Measurements from ENCODE around the gene PDXDC1. TPM values are rescaled to one million over a fixed set of nuclear protein-coding genes. Genes with fewer than 3 reads are reported as not detected.
"Not testable (repeated sequence)": the region's sequence is repeated elsewhere in the genome, so short reads cannot be mapped to it uniquely, and the experiment has no call there.

The PDXDC1 gene
- total RNA-seq, 1 experiment from 2014 or later = 58.4 TPM

DNA sequence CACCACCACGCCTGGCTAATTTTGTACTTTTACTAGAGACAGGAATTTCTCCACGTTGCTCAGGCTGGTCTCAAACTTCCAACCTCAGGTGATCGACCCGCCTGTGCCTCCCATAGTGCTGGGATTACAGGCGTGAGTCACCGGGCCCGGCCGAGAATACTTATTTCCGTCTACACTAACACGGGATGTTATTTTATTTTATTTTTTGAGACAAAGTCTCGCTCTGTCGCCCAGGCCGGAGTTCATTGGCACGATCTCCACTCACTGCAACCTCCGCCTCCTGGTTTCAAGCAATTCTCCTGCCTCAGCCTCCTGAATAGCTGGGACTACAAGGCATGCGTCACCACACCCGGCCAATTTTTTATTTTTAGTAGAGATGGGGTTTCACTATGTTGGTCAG is 9.5 kb upstream of the PDXDC1 start:
- no peaks in the 10 kb centered on the region for H3K9me2 ChIP-seq (replicated peaks; ENCODE audit: insufficient read depth, low read length)
- no peaks in the 10 kb centered on the region for H3K9me3 ChIP-seq (ENCODE audit: low read length)

DNA sequence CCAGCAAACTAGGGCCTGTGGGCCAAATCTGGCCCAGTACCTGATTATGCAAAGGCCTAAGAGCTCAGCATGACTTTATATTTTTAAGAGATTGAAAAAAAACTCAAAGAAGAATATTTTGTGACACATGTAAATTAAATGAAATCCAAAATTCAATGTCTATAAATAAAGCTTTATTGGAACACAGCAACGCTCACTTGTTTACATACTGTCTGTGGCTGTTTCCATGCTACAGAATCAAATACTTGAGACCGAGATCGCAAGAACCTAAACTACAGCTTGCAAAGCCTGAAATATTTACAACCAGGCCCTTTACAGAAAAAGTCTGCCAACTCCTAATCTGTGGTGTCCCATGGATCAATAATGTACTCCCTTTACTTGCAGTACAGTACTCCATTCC is 5.0 kb upstream of the PDXDC1 start:
- H3K9me3 ChIP-seq (ENCODE audit: low read length); H3K9me2 ChIP-seq (replicated peaks; ENCODE audit: insufficient read depth, low read length); H3K27ac ChIP-seq (ENCODE audit: low read length); H4K20me1 ChIP-seq (ENCODE audit: insufficient read depth, low read depth, low read length); DNase-seq; H3K27me3 ChIP-seq (ENCODE audit: low read length); H3K79me2 ChIP-seq (ENCODE audit: low read length); H3K9ac ChIP-seq (ENCODE audit: low read length); H3K4me3 ChIP-seq (ENCODE audit: low read length); H3K36me3 ChIP-seq (ENCODE audit: insufficient read depth, low read length); H2AFZ ChIP-seq (ENCODE audit: low read length); H3K4me1 ChIP-seq (ENCODE audit: low read length); H3K4me2 ChIP-seq (ENCODE audit: low read depth, low read length, poor library complexity, severe bottlenecking): not testable (repeated sequence)

More for the DNA sequence above, 9.5 kb upstream of the PDXDC1 start:
- Histone ChIP-seq H3K27me3 (ENCODE audit: low read length) (0 out of 2 replicates have a peak, but pooled peaks cover 3% of the 10 kb centered on the region), H3K4me3 (ENCODE audit: low read length) (no peak overlapping the region), H3K9ac (ENCODE audit: low read length) (no peak overlapping the region), H3K36me3 (ENCODE audit: insufficient read depth, low read length) (no peaks in the 10 kb centered on the region), H3K4me2 (ENCODE audit: low read depth, low read length, poor library complexity, severe bottlenecking) (no peak overlapping the region), H4K20me1 (ENCODE audit: insufficient read depth, low read depth, low read length) (no peaks in the 10 kb centered on the region), H3K27ac (ENCODE audit: low read length) (no peak overlapping the region), H3K79me2 (ENCODE audit: low read length) (no peaks in the 10 kb centered on the region), H3K4me1 (ENCODE audit: low read length) (no peaks in the 10 kb centered on the region), H2AFZ (ENCODE audit: low read length) (no peak overlapping the region)
- no peak for DNase-seq

DNA sequence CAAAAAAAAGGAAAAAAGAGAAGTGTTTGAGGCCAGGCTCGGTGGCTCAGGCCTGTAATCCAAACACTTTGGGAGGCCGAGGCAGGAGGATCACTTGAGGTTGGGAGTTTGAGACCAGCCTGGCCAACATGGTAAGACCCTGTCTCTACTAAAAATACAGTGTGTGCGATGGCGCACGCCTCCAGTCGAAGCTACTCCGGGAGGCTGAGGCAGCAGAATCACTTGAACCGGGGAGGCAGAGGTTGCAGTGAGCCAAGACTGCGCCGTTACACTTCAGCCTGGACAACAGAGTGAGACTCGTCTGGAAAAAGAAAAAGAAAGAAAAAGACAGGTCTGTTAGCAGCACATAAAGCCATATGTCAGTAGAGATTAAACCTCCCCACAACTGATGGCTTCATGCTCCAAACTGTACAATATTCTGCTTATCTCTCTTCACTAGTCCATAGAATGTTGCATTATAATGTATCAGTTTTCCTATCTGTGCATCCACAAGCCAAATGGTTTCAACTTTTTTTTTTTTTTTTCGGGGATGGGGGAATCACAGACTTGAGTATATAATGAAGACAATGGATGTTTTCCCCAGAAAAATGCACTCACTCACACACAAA is 3.1 kb upstream of the PDXDC1 start:
- H3K4me1 ChIP-seq (ENCODE audit: low read length) = peaks cover 12% of the 10 kb centered on the region
- not testable (repeated sequence) for H2AFZ ChIP-seq (ENCODE audit: low read length); H3K4me2 ChIP-seq (ENCODE audit: low read depth, low read length, poor library complexity, severe bottlenecking); H3K36me3 ChIP-seq (ENCODE audit: insufficient read depth, low read length); DNase-seq; H3K9ac ChIP-seq (ENCODE audit: low read length); H3K27me3 ChIP-seq (ENCODE audit: low read length); H3K4me3 ChIP-seq (ENCODE audit: low read length); H3K9me3 ChIP-seq (ENCODE audit: low read length); H3K27ac ChIP-seq (ENCODE audit: low read length); H3K9me2 ChIP-seq (replicated peaks; ENCODE audit: insufficient read depth, low read length); H4K20me1 ChIP-seq (ENCODE audit: insufficient read depth, low read depth, low read length)
- H3K79me2 ChIP-seq (ENCODE audit: low read length) = peaks cover 18% of the 10 kb centered on the region

DNA sequence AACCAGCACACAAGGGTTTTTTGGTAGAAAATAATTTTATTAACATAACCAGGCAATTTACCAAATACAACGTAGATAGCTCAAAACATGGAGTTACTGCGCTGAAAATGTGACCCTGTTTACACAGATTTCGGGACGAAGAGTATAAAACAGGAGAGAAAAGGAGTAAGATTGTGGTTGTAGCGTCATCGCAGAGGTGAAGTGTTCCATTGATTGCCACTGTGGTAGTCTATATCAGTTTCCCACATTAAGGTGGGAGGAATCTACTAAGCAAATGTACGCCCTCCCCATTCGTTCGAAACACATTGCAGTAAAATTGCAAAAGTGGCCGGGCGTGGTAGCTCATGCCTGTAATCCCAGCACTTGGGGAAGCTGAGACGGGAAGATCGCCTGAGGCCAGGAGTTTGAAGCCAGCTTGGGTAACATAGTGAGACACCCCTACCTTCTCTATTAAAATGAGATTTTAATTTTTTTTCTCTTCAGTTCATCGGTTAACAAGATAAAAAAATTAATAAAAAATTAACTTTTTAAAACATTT is 972 bp upstream of the PDXDC1 start:
- not testable (repeated sequence) for H2AFZ ChIP-seq (ENCODE audit: low read length); H3K27ac ChIP-seq (ENCODE audit: low read length)

DNA sequence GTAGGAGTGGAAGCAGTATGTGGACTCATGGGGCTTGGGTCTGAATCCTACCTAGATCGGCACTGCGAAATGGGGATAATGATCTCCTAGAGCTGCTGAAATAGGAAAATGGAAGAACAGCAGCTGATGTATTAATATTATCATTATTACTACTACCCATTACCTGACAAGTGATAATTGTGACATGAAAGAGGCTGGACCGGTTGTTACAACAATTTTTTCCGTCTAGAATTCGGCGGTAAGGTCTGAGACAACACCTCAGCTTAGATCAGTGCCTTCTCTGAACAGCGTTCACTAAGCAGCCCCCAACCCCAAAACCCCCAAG is 533 bp upstream of the PDXDC1 start:
- H3K9me2 ChIP-seq (replicated peaks; ENCODE audit: insufficient read depth, low read length); H3K36me3 ChIP-seq (ENCODE audit: insufficient read depth, low read length); H3K27me3 ChIP-seq (ENCODE audit: low read length); H3K27ac ChIP-seq (ENCODE audit: low read length); H4K20me1 ChIP-seq (ENCODE audit: insufficient read depth, low read depth, low read length); DNase-seq; H3K9me3 ChIP-seq (ENCODE audit: low read length): not testable (repeated sequence)
- H3K79me2 ChIP-seq (ENCODE audit: low read length) = peaks cover 41% of the 10 kb centered on the region
- H3K9ac ChIP-seq (ENCODE audit: low read length) = peak overlapping the region; percentile 86
- peak overlapping the region; percentile 68 for H3K4me2 ChIP-seq (ENCODE audit: low read depth, low read length, poor library complexity, severe bottlenecking)
- H3K4me1 ChIP-seq (ENCODE audit: low read length) = peaks cover 38% of the 10 kb centered on the region
- H3K4me3 ChIP-seq (ENCODE audit: low read length) = peak overlapping the region; percentile 86
- peak overlapping the region; percentile 44 for H2AFZ ChIP-seq (ENCODE audit: low read length)

More for the DNA sequence above, 972 bp upstream of the PDXDC1 start:
- peaks cover 36% of the 10 kb centered on the region for H3K79me2 ChIP-seq (ENCODE audit: low read length)
- not testable (repeated sequence) for H3K9me2 ChIP-seq (replicated peaks; ENCODE audit: insufficient read depth, low read length); H3K9me3 ChIP-seq (ENCODE audit: low read length); H3K36me3 ChIP-seq (ENCODE audit: insufficient read depth, low read length); H4K20me1 ChIP-seq (ENCODE audit: insufficient read depth, low read depth, low read length); H3K27me3 ChIP-seq (ENCODE audit: low read length); DNase-seq
- H3K4me3 ChIP-seq (ENCODE audit: low read length) = peak overlapping the region; percentile 86
- peak overlapping the region; percentile 86 for H3K9ac ChIP-seq (ENCODE audit: low read length)
- H3K4me1 ChIP-seq (ENCODE audit: low read length) = peaks cover 33% of the 10 kb centered on the region
- H3K4me2 ChIP-seq (ENCODE audit: low read depth, low read length, poor library complexity, severe bottlenecking) = peak overlapping the region; percentile 68

DNA sequence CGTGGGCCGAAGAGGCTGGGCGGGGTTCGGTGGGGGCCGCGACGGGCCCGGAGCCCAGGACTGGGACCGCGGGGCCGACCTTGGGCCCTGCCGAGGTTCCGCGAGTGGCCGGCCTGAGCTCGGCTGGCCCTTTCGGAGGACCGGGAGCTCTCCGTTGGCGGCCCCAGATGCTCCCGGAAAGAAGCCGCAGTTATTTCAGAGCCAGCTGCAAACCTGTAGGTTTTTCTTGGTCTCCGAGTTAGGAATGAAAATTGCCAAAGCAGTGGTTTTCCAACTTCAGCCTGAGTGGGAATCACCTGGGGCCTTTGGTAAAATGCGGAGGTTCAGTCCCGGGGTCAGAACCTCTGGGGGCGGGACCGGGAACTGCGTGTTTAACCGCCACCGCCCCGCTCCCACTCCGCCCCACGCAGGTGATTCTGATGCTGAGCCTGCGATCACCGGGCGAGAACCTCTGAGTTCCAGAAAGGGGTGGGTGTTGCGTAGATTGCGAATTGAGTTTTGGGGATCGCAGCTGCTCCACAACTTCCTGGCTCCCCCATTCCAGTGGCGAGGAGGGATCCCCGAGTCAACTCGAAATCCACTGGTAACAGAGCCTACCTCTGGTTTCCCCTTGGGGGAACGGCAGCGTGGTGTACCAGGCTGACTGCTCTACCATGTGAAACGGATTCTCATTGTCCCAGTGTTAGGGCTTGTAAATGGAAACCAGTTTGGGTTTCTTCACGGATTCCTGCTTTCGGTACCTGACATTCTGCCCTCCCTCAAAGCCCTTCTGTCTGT is 780 bp downstream of the PDXDC1 start:
- H3K27me3 ChIP-seq (ENCODE audit: low read length); H4K20me1 ChIP-seq (ENCODE audit: insufficient read depth, low read depth, low read length); H3K9me3 ChIP-seq (ENCODE audit: low read length); H3K9me2 ChIP-seq (replicated peaks; ENCODE audit: insufficient read depth, low read length); H2AFZ ChIP-seq (ENCODE audit: low read length); H3K36me3 ChIP-seq (ENCODE audit: insufficient read depth, low read length): not testable (repeated sequence)
- Histone ChIP-seq H3K4me2 (ENCODE audit: low read depth, low read length, poor library complexity, severe bottlenecking) (peak overlapping the region; percentile 68), H3K9ac (ENCODE audit: low read length) (peak overlapping the region; percentile 86), H3K79me2 (ENCODE audit: low read length) (peaks cover 54% of the 10 kb centered on the region), H3K27ac (ENCODE audit: low read length) (peak overlapping the region; percentile 82), H3K4me3 (ENCODE audit: low read length) (peak overlapping the region; percentile 86), H3K4me1 (ENCODE audit: low read length) (peaks cover 48% of the 10 kb centered on the region)
- DNase-seq = peak; percentile 72

DNA sequence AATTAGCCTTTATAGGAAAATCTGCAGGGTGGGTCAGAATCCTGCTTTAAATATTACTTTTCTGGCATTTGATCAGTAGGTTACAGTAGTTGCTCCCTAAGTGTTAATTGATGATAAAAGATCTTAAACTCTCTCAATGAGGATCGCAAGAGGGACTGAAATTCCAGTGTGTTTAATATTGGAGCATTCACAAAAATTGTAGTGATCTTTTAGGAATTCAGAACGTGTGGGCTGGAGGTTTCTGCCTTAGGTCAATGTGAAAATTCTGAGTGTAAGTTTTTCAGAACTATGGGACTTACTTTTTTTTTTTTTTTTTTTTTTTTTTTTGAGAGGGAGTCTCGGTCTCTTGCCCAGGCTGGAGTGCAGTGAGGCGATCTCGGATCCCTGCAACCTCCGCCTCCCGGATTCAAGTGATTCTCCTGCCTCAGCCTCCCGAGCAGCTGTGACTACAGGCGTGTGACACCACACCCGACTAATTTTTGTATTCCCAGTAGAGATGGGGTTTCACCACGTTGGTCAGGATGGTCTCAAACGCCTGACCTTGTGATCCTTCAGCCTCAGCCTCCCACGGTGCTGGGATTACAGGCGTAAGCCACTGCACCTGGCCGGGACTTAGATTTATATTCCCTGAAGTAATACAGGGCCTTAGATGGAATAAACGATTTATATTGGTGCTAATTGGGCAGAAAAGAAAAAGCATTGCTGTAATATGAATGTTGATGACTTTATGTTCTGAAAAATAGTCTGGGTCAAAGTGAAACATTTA is 2.3 kb downstream of the PDXDC1 start:
- H3K9me3 ChIP-seq (ENCODE audit: low read length); H3K9me2 ChIP-seq (replicated peaks; ENCODE audit: insufficient read depth, low read length); H3K36me3 ChIP-seq (ENCODE audit: insufficient read depth, low read length); H2AFZ ChIP-seq (ENCODE audit: low read length); H3K27me3 ChIP-seq (ENCODE audit: low read length); H4K20me1 ChIP-seq (ENCODE audit: insufficient read depth, low read depth, low read length): not testable (repeated sequence)
- Histone ChIP-seq H3K4me3 (ENCODE audit: low read length) (peak overlapping the region; percentile 86), H3K4me2 (ENCODE audit: low read depth, low read length, poor library complexity, severe bottlenecking) (peak overlapping the region; percentile 68), H3K4me1 (ENCODE audit: low read length) (peaks cover 63% of the 10 kb centered on the region), H3K27ac (ENCODE audit: low read length) (peak overlapping the region; percentile 82), H3K9ac (ENCODE audit: low read length) (peak overlapping the region; percentile 86), H3K79me2 (ENCODE audit: low read length) (peaks cover 69% of the 10 kb centered on the region)
- peak; percentile 55 for DNase-seq

DNA sequence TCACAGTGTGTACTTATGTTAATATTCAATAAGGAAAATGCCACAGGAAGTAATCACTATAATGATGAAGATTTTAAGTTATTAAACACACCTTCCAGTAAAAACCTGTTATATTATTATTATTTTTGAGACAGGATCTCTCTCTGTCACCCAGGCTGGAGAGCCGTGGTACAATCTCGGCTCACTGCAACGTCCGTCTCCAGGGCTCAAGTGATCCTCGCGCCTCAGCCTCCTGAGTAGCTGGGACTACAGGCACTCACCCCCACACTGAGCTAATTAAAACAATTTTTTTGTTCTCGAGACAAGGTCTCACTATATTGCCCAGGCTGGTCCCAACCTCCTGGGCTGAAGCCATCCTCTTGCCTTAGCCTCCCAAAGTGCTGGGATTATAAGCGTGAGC is 3.5 kb downstream of the PDXDC1 start:
- not testable (repeated sequence) for H4K20me1 ChIP-seq (ENCODE audit: insufficient read depth, low read depth, low read length)
- H3K79me2 ChIP-seq (ENCODE audit: low read length) = peaks cover 81% of the 10 kb centered on the region

More for the DNA sequence above, 3.5 kb downstream of the PDXDC1 start:
- H3K9me3 ChIP-seq (ENCODE audit: low read length); H2AFZ ChIP-seq (ENCODE audit: low read length); H3K27me3 ChIP-seq (ENCODE audit: low read length); H3K36me3 ChIP-seq (ENCODE audit: insufficient read depth, low read length); DNase-seq; H3K9me2 ChIP-seq (replicated peaks; ENCODE audit: insufficient read depth, low read length): not testable (repeated sequence)
- H3K9ac ChIP-seq (ENCODE audit: low read length) = peak overlapping the region; percentile 23; the same call in 1 of the 2 replicates
- peak overlapping the region; percentile 24 for H3K4me2 ChIP-seq (ENCODE audit: low read depth, low read length, poor library complexity, severe bottlenecking)
- peaks cover 66% of the 10 kb centered on the region for H3K4me1 ChIP-seq (ENCODE audit: low read length)
- H3K27ac ChIP-seq (ENCODE audit: low read length) = peak overlapping the region; percentile 82
- H3K4me3 ChIP-seq (ENCODE audit: low read length) = peak overlapping the region; percentile 17; the same call in 1 of the 2 replicates

All from Karpas-422 (cell line).